ENCODE measurements around the gene TRIM46. TPM values are rescaled to one million over a fixed set of nuclear protein-coding genes. Genes with fewer than 3 reads are reported as not detected.
"Not testable (repeated sequence)": the region's sequence is repeated elsewhere in the genome, so short reads cannot be mapped to it uniquely, and the experiment has no call there.

TRIM46 gene
- total RNA-seq, 1 donor from 2014 or later, result 10.7 TPM

DNA sequence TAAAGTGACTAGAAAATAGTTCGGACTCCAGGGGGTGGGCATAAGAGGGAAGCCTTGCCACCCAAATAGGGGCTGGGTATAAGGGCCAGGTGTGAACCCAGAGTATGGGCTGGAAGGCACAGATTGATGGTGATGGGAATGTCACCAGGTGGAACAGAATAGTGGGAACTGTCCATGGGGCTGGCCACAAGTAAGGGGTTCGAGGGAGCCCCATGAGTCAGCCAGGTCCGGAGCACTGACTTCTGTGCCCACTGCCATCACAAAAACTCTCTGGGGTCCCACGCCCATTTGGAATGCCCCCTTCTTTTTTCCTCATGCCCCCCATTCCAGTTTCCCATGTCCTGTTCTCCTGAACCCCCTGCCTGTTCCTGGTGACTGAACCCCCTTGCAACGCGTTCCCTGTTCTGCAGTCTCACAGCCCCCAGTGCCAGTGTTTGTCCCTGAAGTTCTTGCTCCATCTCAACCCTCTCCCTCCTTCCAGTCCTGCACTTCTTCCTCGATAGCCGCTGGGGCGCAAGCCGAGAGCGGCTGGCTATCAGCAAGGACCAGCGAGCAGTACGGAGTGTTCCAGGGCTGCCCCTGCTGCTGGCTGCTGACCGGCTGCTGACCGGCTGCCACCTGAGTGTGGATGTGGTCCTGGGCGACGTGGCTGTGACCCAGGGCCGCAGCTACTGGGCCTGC lies 7.9 kb downstream of the TRIM46 start:
- H3K4me1 Mint-ChIP-seq, result peaks cover 9% of the 10 kb centered on the region
- no peaks in the 10 kb centered on the region for H3K27me3 Mint-ChIP-seq
- no peak overlapping the region for H3K4me3 Mint-ChIP-seq
- peaks cover 33% of the 10 kb centered on the region for H3K36me3 Mint-ChIP-seq (ENCODE audit: low read depth)
- peak overlapping the region; percentile 10 for H3K27ac Mint-ChIP-seq
- DNase-seq, result no peak
- no peaks in the 10 kb centered on the region for H3K9me3 Mint-ChIP-seq
- intact Hi-C loops (cut with micrococcal nuclease), result no loop called here

DNA sequence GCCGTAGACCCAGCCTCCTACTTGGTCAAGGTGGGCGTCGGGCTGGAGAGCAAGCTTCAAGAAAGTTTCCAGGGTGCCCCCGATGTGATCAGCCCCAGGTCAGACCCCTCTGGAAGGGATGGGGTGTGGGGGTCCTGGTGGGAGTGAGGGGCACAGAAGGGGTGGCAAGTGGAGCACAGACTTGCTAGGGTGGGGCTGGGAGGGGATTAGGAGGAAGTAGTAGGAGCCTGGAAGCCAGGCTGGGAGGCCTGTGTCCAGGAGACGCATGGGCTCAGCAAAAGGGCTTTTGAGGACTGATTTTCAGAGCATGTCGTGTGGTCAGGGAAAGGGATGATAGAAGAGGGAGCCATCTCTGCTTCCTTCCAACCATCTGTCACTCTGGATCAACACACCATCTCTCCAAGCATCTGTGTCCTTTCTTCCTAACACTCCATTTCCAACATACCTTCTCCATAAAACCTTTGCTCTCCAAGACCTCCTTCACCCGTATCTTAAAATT lies 8.5 kb downstream of the TRIM46 start:
- peaks cover 28% of the 10 kb centered on the region for H3K36me3 Mint-ChIP-seq (ENCODE audit: low read depth)
- no peaks in the 10 kb centered on the region for H3K27me3 Mint-ChIP-seq
- peak overlapping the region; percentile 10 for H3K27ac Mint-ChIP-seq
- DNase-seq, result no peak
- no peaks in the 10 kb centered on the region for H3K9me3 Mint-ChIP-seq
- intact Hi-C loops (cut with micrococcal nuclease), result no loop called here
- no peak overlapping the region for H3K4me3 Mint-ChIP-seq
- H3K4me1 Mint-ChIP-seq, result peaks cover 7% of the 10 kb centered on the region

DNA sequence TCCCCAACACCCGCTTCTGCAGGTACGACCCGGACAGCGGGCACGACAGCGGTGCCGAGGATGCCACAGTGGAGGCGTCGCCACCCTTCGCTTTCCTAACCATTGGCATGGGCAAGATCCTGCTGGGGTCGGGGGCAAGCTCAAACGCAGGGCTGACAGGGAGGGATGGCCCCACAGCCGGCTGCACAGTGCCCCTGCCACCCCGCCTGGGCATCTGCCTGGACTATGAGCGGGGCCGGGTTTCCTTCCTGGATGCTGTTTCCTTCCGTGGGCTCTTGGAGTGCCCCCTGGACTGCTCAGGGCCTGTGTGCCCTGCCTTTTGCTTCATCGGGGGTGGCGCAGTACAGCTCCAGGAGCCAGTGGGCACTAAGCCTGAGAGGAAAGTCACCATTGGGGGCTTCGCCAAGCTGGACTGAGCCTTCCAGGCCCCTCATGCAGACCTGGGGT lies 10.1 kb downstream of the TRIM46 start:
- intact Hi-C loops (cut with micrococcal nuclease), result no loop called here
- no peak for DNase-seq
- peaks cover 24% of the 10 kb centered on the region for H3K36me3 Mint-ChIP-seq (ENCODE audit: low read depth)
- no peak overlapping the region for H3K27ac Mint-ChIP-seq
- H3K4me3 Mint-ChIP-seq, result no peak overlapping the region
- H3K27me3 Mint-ChIP-seq, result no peaks in the 10 kb centered on the region
- H3K9me3 Mint-ChIP-seq, result no peaks in the 10 kb centered on the region
- H3K4me1 Mint-ChIP-seq, result peaks cover 11% of the 10 kb centered on the region

DNA sequence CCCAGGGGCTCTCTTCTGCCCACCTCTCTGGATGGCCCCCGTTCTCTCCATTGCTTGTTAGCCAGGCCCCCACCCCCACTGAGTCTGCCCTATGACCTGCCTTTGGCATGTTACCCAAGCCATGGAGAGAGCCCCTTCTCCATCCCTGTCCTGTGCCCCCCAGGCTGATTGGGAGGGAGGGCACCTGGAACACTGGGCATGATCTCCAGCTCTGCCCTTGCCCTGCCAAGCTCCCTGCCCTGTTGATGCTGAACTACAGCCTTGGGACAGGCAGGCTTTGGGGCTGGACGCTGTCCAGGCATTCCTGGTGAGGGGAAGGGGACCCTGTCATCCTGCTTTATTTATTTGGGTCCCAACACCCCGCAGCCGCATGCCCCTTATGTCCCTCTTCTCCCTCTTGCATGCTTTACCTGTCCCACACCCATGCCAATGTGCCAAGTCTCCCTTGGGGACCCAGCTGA lies 10.7 kb downstream of the TRIM46 start:
- Mint-ChIP-seq H3K9me3 (no peaks in the 10 kb centered on the region), H3K4me3 (no peak overlapping the region), H3K4me1 (peaks cover 11% of the 10 kb centered on the region), H3K27me3 (no peaks in the 10 kb centered on the region), H3K27ac (no peak overlapping the region), H3K36me3 (ENCODE audit: low read depth) (peaks cover 21% of the 10 kb centered on the region)
- no peak for DNase-seq
- intact Hi-C loops (cut with micrococcal nuclease), result no loop called here

DNA sequence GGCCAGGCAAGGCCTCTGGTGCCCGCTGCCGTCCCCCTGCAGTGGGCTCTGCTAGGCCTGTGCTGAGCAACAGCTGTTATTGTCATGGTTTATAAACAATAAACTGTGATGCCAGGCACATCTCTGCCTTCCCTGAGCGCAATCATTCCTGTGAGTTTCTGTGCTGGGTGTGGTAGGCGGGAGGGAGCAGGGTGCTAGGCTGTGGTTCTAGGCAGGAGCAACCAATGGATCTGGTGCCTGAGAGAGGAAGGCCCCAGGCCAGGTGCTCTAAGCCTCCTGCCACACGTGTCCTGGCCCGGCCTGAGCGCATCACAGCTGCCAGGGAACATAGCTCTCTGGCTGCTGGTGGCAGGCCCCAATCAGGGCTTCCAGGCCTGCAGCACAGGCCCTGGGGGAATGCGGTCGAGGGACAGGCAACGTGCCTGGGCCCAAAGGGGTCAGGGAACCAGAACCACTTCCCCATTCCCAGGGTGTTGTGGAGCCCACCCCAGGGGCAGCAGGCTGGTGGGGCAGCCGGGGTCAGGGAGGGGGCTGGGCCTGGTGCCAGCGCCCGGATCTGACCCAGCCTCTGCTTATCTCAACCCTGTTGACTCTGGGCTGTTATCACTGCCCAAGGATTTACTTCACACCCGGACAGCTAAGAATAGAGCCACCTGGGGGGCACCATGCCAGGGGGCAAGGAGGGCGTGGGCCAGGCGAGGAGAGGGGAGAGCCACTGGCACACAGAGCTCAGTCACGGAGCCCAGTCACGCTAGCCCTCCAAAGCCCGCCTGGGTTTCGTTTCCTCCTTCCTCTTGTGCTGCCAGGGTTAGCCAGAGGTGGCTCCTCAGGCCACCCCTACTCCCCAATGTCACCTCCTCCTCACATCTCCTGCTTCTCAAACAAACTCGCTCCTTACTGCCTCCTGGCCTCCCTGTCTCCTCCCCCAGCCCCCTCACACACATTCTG lies 11.5 kb downstream of the TRIM46 start:
- H3K27ac Mint-ChIP-seq, result peak overlapping the region; percentile 13
- peaks cover 11% of the 10 kb centered on the region for H3K4me1 Mint-ChIP-seq
- no peaks in the 10 kb centered on the region for H3K27me3 Mint-ChIP-seq
- H3K9me3 Mint-ChIP-seq, result no peaks in the 10 kb centered on the region
- intact Hi-C loops (cut with micrococcal nuclease), result no loop called here
- peaks cover 16% of the 10 kb centered on the region for H3K36me3 Mint-ChIP-seq (ENCODE audit: low read depth)
- H3K4me3 Mint-ChIP-seq, result no peak overlapping the region
- DNase-seq, result no peak

DNA sequence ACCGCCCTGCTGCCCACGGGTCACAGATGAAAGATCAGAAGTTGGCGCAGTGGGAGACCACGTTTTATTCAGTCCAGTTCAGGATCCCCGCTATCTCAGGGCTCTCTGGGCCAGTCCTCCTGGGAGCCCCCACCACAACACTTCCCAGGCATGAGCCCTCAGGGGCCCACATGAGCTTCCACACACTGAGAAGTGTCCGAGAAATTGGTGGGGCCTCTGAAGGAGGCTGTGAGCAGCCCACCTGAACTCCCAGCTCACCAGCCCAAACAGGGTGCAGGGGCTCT lies 12.1 kb downstream of the TRIM46 start:
- intact Hi-C loops (cut with micrococcal nuclease), result no loop called here
- Mint-ChIP-seq H3K9me3 (no peaks in the 10 kb centered on the region), H3K4me3 (no peak overlapping the region), H3K27me3 (no peaks in the 10 kb centered on the region), H3K4me1 (peaks cover 11% of the 10 kb centered on the region), H3K27ac (peak overlapping the region; percentile 13), H3K36me3 (ENCODE audit: low read depth) (peaks cover 16% of the 10 kb centered on the region)
- DNase-seq, result no peak

DNA sequence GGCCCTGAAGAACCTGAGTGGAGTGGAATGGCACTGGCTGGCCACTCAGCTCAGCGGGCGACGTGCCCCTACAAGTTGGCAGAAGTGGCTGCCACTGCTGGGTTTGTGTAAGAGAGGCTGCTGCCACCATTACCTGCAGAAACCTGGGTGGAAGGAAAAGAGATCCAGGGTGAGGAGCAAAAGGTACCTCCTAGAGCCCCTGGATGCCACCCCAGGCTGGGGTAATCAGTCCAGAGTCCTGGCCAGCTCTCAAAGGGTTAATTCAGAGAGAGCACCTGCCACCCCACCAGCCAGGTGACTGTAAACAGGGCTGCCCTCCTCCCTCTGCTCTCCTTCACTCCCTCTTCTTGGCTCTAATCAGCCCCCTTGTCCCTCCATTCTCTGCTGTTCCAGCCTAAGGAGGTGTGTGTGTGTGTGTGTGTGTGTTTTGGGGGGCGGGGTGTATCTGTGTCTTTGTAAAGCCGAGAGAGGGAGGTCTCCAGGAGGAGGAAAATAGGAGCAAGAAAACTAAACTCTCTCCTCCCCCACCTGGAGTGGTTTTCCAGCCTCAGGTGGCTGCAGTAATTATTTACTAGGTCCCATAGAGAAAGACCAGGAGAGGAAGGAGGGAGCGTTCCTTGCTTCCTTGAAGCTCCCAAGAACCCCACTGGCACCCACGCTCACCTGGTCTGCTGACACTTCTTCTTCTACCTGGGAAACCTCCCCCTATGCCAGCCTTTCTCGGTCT lies 12.6 kb downstream of the TRIM46 start:
- no peak for DNase-seq
- H3K27me3 Mint-ChIP-seq, result no peaks in the 10 kb centered on the region
- H3K36me3 Mint-ChIP-seq (ENCODE audit: low read depth), result peaks cover 15% of the 10 kb centered on the region
- intact Hi-C loops (cut with micrococcal nuclease), result no loop called here
- H3K4me1 Mint-ChIP-seq, result peaks cover 11% of the 10 kb centered on the region
- H3K27ac Mint-ChIP-seq, result no peak overlapping the region
- no peak overlapping the region for H3K4me3 Mint-ChIP-seq
- H3K9me3 Mint-ChIP-seq, result no peaks in the 10 kb centered on the region

DNA sequence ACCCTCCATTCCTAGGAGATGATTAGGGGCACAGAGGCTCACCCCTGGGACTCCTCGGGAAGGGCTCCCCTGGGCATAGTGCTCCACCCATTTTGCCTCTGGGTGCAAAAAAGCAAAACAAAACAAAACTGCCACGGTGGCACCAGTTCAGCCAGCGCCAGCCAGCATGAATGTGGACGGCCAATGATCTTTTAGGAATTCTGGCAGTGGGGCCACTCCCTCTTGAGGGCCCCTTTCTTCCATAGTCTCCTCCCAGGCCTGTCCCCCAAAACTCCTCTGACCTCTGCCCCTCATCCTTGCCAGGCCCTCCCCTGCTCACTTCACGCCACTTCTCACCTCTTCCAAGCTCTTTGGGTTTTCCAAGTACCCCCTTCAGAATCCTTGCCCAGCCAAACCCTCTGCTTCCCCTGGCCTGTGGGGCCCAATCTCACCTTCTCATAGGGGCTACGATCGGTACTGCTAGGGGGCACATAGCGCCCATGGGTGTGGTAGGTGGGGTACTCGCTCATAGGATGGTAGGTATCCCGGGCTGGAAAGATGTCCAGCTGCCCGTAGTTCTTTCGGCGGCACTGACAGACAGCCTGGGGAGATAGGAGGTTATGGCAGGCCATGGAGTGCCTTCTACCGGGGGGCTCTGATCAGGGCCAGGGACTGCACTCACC lies 13.3 kb downstream of the TRIM46 start:
- intact Hi-C loops (cut with micrococcal nuclease), result no loop called here
- H3K36me3 Mint-ChIP-seq (ENCODE audit: low read depth), result peaks cover 13% of the 10 kb centered on the region
- H3K9me3 Mint-ChIP-seq, result no peaks in the 10 kb centered on the region
- H3K4me3 Mint-ChIP-seq, result no peak overlapping the region
- peaks cover 13% of the 10 kb centered on the region for H3K4me1 Mint-ChIP-seq
- no peak overlapping the region for H3K27ac Mint-ChIP-seq
- DNase-seq, result no peak
- no peaks in the 10 kb centered on the region for H3K27me3 Mint-ChIP-seq

DNA sequence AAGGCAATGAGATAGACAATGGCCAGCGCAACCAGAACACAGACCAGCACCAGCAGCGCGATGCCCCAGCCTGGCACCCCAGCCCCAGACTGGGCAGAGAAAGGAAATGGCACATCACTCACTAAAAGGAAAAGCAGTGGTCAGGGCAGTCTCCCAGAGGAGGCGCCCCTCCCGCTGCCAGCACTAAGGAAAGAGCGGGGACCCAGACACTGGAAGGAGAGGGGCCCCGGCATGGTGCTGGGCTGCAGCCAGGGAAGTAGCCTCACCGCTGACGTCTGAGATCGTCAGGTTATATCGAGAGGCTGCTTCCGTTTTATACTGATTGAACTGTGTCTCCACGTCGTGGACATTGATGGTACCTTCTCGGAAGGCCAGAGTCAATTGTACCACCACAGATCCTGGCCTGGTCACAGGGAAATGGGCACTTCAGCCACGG lies 13.8 kb downstream of the TRIM46 start:
- H3K4me3 Mint-ChIP-seq, result no peak overlapping the region
- H3K36me3 Mint-ChIP-seq (ENCODE audit: low read depth), result peaks cover 9% of the 10 kb centered on the region
- no peak for DNase-seq
- no peaks in the 10 kb centered on the region for H3K9me3 Mint-ChIP-seq
- peak overlapping the region; percentile 55 for H3K27ac Mint-ChIP-seq
- intact Hi-C loops (cut with micrococcal nuclease), result no loop called here
- no peaks in the 10 kb centered on the region for H3K27me3 Mint-ChIP-seq
- H3K4me1 Mint-ChIP-seq, result peaks cover 18% of the 10 kb centered on the region

DNA sequence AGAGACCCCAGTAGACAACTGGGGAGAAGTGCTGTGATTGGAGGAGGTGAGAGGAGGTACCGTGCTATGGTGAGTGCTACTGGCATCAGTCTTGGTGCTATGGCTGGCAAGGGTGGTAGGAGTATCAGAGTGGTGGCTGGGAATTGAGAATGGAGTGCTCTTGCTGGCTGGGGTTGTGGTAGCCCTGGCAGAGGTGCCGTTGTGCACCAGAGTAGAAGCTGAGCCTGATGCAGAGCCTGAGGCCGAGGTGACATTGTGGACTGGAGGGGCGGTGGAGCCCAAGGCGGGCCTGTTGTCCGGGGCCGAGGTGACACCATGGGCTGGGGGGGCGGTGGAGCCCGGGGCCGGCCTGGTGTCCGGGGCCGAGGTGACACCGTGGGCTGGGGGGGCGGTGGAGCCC lies 14.6 kb downstream of the TRIM46 start:
- Mint-ChIP-seq H3K27me3 (no peaks in the 10 kb centered on the region), H3K9me3 (no peaks in the 10 kb centered on the region), H3K4me1 (peaks cover 21% of the 10 kb centered on the region), H3K4me3 (peak overlapping the region; percentile 2), H3K27ac (peak overlapping the region; percentile 55), H3K36me3 (ENCODE audit: low read depth) (peaks cover 7% of the 10 kb centered on the region)
- intact Hi-C loops (cut with micrococcal nuclease), result no loop called here
- DNase-seq, result no peak

DNA sequence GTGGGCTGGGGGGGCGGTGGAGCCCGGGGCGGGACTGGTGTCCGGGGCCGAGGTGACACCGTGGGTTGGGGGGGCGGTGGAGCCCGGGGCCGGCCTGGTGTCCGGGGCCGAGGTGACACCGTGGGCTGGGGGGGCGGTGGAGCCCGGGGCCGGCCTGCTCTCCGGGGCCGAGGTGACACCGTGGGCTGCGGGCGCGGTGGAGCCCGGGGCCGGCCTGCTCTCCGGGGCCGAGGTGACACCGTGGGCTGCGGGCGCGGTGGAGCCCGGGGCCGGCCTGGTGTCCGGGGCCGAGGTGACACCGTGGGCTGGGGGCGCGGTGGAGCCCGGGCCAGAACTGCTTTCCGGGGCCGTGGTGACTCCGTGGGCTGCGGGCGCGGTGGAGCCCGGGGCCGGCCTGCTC lies 16.3 kb downstream of the TRIM46 start:
- not testable (repeated sequence) for H3K27me3 Mint-ChIP-seq; H3K9me3 Mint-ChIP-seq; H3K36me3 Mint-ChIP-seq (ENCODE audit: low read depth); H3K4me3 Mint-ChIP-seq; DNase-seq; H3K27ac Mint-ChIP-seq
- H3K4me1 Mint-ChIP-seq, result peaks cover 33% of the 10 kb centered on the region
- intact Hi-C loops (cut with micrococcal nuclease), result loop anchor here (5.0 kb wide), 3 partner anchors 117 to 208 kb away; partner anchors contain the start of genes FDPS, FLAD1 and ZBTB7B

DNA sequence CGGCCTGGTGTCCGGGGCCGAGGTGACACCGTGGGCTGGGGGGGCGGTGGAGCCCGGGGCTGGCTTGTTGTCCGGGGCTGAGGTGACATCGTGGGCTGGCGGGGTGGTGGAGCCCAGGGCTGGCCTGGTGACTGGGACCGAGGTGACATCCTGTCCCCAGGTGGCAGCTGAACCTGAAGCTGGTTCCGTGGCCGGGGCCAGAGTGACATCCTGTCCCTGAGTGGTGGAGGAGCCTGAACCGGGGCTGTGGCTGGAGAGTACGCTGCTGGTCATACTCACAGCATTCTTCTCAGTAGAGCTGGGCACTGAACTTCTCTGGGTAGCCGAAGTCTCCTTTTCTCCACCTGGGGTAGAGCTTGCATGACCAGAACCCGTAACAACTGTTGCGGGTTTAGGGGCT lies 18.3 kb downstream of the TRIM46 start:
- Mint-ChIP-seq H3K27me3 (no peaks in the 10 kb centered on the region), H3K9me3 (no peaks in the 10 kb centered on the region)

More for the DNA sequence above, 18.3 kb downstream of the TRIM46 start:
- intact Hi-C loops (cut with micrococcal nuclease), result loop anchor here (5.0 kb wide), 3 partner anchors 115 to 210 kb away; partner anchors contain the start of genes FDPS, FLAD1 and ZBTB7B
- Mint-ChIP-seq H3K4me1 (peaks cover 39% of the 10 kb centered on the region), H3K27ac (peak overlapping the region; percentile 94), H3K4me3 (peak overlapping the region; percentile 75), H3K36me3 (ENCODE audit: low read depth) (peaks cover 9% of the 10 kb centered on the region)
- no peak for DNase-seq

Data from activated CD4-positive, alpha-beta T cell treated with anti-CD3 and anti-CD28 coated beads, Interleukin-2, amount 10 ng/mL, durations not matched to agents 24 days and 14 days (primary cell).